ENCODE results near the gene IFNA13.

GRCh38 chr9:21348430-21348970 is 19.4 kb downstream of the IFNA13 start:
- TF ChIP-seq FOXM1 (CRISPR knock-in tag; IDR thresholded peaks at IDR 0.05) (no peak), HNRNPLL (IDR thresholded peaks at IDR 0.05; ENCODE audit: low read depth, low read length, poor library complexity, severe bottlenecking) (no peak), HOMEZ (CRISPR knock-in tag; IDR thresholded peaks at IDR 0.05; ENCODE audit: low read depth) (no peak), EP300 (IDR thresholded peaks at IDR 0.05; ENCODE audit: low read depth in 2 of 2, low read length in 2 of 2) (no peak), EP300 (CRISPR knock-in tag; IDR thresholded peaks at IDR 0.05; ENCODE audit: borderline replicate concordance) (no peak), FOXO1 (CRISPR knock-in tag; IDR thresholded peaks at IDR 0.05) (no peak), BORCS8-MEF2B (CRISPR knock-in tag; IDR thresholded peaks at IDR 0.05) (no peak), SRF (IDR thresholded peaks at IDR 0.05; ENCODE audit: low read depth, low read length) (no peak), RFX1 (IDR thresholded peaks at IDR 0.05) (no peak), KDM5B (CRISPR knock-in tag; IDR thresholded peaks at IDR 0.05; ENCODE audit: borderline replicate concordance) (no peak)
- TF ChIP-seq, protein P1, sequence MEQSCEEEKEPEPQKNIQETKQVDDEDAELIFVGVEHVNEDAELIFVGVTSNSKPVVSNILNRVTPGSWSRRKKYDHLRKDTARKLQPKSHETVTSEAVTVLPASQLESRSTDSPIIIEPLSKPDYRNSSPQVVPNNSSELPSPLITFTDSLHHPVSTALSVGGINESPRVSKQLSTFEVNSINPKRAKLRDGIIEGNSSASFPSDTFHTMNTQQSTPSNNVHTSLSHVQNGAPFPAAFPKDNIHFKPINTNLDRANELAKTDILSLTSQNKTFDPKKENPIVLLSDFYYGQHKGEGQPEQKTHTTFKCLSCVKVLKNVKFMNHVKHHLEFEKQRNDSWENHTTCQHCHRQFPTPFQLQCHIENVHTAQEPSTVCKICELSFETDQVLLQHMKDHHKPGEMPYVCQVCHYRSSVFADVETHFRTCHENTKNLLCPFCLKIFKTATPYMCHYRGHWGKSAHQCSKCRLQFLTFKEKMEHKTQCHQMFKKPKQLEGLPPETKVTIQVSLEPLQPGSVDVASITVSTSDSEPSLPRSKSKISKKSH (CRISPR knock-in tag; IDR thresholded peaks at IDR 0.05; ENCODE audit: borderline replicate concordance): no peak
